ENCODE data around the gene FGGY.

Gene FGGY

DNA sequence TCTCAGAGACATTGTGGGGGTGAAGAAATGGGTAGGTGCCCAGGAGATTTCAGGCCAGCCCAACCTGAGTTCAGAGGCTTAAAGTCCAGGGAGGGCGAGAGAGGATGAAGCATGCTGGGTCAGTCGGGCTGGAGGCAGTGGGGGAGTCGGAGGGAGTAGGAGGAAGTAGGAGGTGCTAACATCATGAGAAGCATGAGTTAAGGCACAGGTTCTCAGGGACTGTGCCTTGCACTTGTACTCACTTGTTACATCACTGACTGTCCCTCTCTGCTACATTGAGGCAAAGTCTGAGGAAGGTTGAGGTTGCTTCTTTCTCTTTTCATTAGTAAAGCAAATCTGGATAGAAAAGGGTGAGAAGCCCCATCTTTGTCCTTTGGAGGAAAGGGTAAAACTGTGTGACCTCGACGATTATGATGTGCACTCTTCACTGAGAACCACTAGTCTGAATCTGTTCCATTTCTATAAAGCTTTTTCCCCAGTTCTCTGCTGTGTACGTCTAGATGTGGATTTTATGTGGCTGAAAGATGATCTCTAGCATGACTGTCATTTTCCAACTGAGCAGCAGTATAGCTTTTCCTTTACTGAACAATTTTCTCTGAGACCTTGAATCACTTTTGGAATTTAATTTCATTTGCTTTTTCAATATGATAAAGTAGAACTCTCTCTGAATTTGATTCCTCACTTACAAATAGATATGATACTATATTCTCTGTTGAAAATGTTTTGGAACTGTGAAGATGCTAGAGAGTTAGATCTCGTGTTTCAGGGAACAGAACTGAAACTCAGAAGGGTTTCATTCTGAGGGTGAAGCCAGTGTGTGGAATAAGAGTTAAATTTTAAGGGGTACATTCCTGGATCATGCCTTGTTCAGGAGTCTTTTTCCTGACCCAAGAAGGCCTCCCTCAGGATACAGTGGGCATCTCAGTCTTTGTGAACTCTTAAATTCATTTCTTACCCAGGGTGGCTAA is 94.6 kb downstream of the FGGY start:
- no peak for DNase-seq

DNA sequence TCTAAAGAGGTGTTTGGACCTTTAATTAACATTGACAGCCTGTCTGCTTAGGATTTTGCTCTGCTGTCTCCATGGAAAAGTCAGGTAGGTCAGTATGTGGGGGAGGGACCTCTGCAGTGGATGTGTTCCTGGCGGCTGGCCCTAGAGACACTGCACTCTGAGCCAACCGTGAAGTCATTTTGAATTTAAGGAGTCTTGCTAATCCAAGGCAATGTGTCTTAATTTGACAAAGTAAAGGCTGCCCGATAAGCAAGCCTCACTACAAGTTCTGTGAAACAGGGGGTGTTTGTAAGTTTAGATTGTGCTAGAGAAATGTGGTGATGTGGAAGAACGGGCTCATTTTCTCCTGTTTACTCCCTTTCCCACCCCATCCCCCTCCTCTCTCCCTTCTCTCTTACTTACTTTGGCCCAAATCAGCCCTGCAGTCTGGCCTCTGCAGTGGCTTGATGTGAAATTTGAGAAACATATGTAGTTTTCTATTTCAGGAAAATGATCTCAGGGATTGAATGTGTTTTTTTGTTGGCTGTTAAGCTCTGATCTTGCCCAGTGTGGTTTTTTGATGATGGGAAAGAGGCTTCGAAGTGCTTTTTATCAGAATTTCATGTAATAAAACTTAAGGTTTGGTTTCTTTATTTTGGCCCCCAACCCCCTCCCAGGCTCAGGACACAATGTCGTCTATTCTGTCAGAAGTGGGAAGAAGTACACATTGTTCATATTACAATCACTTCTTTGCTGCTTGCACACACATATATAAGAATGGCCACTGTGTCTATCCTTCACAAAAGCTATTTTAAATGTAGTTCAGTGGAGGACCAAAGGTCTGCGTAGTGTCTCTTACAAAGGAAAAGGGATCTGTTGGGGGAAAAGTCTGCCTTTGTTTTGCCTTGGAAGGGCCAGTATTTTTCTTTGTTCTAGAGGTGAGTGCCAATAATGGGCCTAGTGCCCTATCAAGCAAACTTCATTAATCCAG is 96.6 kb downstream of the FGGY start:
- DNase-seq: peak; percentile 1

DNA sequence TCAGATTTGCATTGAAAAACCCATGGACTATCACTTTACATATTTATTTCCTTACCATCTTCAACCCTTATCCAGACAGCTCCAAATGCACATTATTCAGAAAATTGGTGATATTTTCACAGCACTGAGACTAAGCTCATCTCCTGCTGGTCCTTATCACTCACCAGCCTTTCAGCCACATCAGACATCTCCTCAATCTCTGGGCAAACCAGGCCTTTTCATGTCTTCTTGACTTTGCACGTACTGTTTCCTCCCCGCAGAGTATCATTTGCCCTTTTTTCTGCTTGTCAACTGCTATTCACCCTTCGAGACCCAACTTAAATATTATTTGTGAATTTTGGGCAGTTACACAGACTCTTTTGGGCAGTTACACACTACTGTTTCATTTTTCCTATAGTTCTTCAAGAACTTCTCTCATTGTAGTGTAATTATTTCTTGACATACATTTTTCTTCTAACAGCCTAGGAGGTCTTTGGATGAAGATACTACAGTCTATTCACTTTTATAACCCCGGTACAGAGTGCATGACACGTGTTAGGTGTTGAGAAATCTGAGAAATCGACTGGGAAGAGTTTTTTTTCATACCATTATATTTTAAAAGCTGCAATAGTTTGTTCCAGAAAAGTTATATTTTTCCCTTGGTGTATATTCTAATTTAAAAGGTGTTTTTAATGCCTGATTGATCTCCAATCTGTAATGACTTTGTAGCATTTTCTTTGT is 98.0 kb downstream of the FGGY start:
- DNase-seq: no peak

GRCh38 chr1:59396387-59396786 is 99.5 kb downstream of the FGGY start:
- no peak for DNase-seq

GRCh38 chr1:59397139-59397858 is 100.4 kb downstream of the FGGY start:
- DNase-seq: no peak

DNA sequence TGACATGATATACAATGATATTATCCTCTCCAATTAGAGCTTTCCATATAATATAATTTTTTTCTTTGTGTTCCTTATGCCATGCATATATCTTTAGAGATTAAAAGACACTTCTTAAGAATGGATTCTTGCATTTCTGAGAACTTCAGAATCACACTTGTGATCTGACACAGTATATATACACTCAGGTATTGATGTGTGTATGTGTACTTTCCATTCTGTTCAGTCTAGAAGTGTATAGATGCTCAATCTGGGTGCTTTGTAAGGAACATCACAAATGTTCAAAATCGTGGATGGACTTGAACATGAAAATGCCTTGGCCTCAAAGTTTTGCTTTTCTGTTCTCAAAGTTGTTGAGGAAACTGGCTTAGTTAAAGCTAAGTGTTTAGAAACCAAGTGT is 102.7 kb downstream of the FGGY start:
- DNase-seq: no peak

DNA sequence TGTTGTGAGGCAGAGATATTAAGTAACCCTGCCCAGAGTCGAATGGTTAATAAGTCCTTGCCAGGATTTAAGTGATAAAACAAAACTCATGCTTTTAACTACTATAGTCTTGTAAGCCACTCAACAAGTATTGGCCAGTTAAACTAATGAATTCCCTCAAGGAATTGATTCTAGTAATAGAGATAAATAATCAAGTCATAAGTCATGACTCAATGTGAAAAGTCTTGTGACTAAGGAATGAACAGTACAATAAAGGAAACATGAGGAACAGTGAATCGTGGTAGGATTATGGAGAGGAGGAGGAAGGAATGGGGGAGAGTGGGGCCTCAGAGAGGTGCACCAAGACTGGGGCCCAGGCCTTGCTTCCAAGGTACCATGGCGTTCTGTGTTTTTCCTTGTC is 104.7 kb downstream of the FGGY start:
- DNase-seq: no peak

DNA sequence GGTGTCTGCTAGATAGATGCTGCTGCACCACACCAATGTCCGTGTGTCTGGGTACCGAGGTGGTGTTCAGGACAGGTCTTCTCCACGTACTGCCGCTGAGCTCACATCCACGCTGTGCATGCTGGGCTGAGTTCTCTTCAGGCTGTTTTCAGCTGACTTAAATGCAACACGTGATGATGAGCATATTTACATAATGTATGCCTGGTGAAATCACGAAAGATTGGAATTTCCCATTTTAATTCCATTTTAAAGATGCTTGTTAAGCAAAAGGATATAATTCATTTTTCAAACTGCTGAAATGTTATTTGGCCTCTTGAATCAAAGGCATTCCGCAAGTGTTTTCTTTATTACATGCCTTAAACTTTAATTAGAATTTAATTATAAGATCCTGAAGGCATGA is 107.9 kb downstream of the FGGY start:
- no peak for DNase-seq

- no peak for DNase-seq
Observed at GRCh38 chr1:59406437-59407164, 109.7 kb downstream of the FGGY start.

- no peak for DNase-seq
Observed at GRCh38 chr1:59408608-59409240, 111.8 kb downstream of the FGGY start.

DNA sequence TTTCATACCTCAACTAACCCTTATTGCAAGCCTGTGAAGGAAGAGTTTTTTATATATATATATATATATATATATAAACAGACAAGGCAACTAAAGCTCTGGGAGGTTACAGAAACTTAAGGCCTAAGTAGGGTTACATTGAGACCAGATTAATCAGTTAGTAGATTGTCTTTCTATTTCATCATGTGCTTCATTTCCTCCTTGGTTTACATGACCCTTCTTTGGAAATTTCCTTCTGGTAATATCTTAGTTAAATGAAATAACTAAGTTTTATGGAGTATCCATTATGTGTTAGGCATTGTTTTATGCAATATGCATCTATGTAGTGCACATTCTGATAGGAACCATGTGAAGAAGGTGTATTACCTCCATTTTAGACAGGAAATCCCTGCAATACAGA is 112.7 kb downstream of the FGGY start:
- no peak for DNase-seq

DNA sequence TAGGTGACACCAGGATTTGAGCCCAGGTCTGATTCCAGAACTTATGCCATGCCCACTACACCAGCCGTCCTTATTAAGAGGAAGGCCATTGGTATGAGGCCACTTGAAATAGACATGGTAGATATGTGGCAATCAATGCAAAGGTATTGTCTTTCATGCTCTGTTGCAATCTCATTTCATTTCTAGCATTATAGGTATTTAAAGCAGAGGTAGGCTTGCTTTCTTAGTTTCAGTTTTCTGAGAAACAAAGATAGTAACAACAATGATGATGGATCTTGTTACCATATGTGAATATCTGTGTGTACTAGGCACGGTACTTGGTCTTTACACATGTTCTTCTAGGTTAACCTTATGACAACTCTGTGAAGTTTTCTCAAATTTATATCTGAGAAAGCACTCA is 113.1 kb downstream of the FGGY start:
- no peak for DNase-seq

DNA sequence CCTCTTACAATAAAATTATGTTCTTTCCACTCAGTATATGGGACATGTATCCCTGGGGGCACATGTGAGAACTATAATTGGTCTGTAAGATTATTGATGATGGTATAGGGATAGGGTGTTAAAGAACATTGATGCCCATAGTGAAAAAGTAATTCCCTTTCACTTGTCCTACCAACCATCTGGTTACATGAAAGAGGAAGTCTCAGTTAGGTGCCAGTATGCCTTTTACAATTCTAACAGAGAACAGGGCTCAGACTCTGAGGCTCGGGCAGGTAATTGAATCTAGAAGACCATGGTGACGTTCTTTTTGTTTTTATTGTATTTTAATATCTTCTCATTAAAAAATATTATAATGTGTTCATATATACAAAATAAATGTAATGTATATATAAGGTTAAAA is 113.6 kb downstream of the FGGY start:
- DNase-seq: no peak

GRCh38 chr1:59411147-59411546 is 114.3 kb downstream of the FGGY start:
- DNase-seq: no peak

- no peak for DNase-seq
Observed at GRCh38 chr1:59412718-59413326, 115.9 kb downstream of the FGGY start.

DNA sequence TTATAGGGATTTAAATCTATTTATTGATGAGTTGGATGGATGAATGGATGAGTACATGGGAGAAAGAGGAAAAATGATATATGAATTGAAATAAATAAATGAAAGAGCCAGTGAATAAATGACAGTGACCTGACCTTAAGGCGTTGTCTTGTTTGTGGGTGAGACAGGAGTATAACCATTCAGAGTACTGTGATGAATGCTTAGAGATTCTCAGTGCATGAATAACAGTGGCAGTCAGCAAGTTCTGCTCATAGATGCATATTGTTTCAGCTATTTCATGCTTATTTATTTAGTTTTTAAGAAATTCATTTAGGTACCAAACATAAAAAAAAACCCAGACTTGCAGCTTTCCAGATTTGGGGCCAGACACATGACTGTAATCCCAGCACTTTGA is 116.4 kb downstream of the FGGY start:
- DNase-seq: no peak

GRCh38 chr1:59414406-59415133 is 117.7 kb downstream of the FGGY start:
- no peak for DNase-seq

DNA sequence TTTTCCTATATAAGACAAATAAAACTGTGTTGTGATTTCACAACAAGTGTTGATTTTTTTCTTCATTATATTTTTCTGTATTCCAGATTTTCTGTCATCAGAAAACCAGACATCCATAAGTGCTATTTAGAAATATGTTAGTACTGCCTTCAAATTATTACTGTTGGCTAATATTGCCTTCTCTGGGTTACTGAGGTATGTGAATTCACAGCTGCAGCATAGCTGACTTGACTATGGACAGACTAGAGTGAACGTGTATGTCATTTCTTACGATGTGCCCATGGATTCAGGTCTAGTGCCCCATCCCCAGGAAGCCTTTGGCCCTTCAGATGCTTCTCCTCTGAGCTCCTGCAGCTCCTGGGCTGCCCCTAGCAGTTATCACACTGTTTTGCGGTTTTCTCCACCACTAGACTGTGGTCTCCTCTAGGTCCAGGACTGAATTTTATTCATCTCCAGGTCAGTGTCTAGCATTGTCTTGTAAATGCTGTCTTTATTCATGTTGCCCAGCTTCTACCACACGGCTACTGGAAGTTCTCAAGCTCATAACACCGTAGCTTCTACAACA is 118.5 kb downstream of the FGGY start:
- no peak for DNase-seq

- no peak for DNase-seq
Observed at GRCh38 chr1:59415881-59416280, 119.0 kb downstream of the FGGY start.

DNA sequence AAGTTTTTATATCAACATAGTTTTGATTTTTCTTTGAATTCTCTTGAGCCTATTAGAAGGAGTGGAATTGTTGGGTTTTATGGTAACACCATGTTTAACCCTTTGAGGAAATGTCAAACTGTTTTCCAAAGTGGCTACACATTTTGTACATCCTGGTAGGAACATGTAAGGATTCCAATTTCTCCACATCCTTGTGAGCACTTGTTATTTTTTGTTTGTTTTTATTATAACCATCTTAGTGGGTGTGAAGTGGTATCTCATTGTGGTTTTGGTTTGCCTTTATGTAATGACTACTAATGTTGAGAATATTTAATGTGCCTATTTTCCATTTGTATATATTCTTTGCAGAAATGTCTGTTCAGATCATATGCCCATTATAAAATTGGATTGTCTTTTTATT is 120.5 kb downstream of the FGGY start:
- no peak for DNase-seq

Data from NCI-H1105 (cell line).